GM19455 (cell line): ENCODE measurements around the gene PLEKHG2.
A peak's percentile ranks its signal among the peaks of the same experiment; 100 is the strongest.

Experiments used
- ATAC-seq: cut with Tn5 transposase; IDR thresholded peaks from one replicate; pipeline ENCODE4 v1.9.1; 2021; ENCODE audit not compliant: unreplicated experiment

Gene PLEKHG2

DNA sequence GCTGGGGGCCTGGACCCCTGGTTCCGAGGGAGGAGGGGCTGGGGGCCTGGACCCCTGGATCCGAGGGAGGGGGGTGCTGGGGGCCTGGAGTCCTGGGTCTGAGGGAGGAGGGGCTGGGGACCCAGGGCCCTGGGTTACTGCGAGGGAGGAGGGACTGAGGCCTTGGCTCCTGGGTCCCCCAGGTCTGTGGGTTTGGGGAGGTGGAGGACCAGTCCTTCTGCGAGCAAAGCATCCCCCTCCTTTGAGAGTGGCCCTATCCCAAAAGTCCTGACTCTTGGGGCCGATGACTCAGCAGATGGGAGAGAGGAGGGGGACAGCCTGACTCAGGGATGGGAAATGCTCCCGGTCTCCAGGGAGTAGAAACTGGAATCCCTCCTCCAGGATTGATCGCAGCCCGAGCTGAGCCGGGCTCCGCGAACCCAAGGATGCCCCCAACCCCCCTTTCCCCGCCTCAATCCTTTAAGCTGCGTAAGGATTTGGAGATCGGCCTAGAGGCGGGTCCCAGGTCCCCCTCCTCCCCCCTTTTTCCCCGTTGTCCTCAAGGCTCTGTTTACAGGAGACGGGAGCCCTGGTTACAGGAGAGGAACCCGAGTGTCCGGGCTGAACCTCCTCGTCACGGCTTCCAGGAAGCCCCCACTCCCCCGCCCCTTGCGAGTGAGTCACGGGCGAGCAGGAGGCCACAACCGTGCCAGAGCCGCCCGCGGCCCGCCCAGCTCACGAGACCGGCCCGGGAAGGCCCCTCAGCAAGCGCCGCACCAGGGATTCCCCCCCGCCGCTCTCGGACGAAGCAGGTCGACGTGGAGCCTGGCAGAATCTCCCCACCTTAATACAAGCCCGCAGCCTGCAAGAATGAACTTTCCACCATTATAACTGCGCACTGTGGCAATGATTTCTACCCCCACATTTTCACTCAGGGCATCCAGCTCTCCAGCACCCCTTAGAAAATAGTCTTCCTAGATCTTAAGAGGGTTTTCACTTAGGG, 8.8 kb upstream of the PLEKHG2 start:
- no peak for ATAC-seq

DNA sequence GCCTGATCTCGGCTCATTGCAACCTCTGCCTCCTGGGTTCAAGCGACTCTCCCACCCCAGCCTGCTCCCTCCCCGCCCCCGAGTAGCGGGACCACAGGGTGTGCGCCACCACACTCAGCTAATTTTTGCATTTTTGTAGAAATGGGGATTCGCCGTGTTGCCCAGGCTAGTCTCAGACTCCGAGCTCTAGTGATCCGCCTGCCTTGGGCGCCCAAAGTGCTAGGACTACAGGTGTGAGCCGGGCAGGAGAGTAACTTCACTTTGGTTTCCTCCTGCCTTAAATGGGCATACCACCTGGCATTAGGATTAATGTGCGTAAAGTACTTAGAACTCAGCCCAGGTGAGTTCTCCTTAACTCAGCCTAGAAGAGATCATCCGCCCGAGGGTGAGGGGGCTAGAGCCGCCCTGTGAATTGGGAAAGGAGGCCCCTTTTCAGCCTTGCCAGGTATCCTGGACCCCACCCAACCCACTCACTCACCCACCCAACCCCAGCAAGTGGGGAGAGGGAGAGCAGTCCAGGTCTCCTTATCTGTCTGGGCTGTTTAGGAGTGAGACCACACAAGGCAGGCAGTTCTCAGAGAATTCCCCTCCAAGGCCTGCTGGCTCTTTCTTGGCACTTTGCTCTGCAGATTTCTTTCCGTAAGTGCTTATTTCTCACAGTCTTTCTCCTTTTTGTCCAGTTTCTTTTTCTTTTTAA, 7.1 kb upstream of the PLEKHG2 start:
- no peak for ATAC-seq

DNA sequence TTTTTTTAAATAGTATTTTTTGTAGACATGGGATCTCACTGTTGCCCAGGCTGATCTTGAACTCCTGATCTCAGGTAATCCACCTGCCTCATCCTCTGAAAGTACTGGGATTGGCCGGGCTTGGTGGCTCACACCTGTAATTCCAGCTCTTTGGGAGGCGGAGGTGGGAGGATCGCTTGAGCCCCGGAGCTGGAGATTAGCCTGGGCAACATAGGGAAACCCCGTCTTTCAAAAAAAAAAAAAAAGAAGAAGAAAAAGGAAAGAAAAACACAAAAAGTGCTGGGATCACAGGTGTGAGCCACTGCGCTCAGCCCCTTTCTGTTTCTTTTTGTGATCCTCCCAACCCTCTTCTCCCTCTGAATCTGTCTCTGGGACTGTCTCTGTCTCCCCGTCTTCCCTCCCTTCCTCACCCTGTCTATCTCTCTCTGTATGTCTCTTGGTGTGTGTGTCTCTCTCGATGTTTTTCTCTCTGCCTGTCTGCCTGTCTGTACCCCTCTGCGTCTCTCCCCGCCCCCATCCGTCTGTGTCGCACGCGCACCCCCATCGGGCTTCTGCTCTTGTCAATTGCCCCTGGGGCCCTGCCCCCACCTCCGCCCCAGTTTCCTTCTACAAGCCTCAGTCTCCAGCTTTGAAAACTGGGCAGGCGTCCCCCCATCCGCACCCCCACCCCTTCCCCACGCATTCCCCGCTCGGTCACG, 6.4 kb upstream of the PLEKHG2 start:
- no peak for ATAC-seq

DNA sequence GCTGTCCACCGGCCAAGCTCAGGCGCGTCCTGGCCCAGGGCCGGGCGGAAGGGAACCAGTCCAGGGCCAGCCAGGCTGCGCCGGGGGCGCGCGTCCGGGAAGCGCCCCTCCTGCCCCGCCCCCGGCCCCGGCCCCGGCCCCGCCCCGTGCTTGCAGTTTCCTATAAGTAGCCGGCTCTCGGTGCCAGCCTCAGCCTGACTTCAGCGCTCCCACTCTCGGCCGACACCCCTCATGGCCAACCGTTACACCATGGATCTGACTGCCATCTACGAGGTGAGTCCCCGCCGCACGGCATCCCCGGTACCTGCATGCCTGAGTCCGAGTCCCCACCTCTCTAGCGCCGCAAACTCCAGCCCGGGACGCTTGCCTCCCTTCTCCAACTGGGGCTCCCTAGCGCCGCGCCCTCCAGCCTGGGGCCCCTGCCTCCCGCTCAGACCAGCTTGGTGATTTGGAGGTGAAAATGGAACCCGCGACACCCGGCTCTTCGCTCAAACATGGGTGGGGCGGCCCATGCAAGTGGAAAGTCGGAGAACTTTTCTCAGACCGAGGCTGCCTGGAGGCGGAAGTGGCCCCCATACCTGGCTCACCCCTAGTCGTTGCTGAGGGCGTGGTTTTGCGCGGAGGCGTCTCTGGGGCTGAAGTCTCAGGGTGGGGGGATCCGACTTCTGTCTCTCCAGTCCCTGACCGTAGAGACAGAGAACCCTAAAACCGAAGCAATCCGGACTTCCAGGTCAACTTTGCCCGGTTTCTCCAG, 5.6 kb upstream of the PLEKHG2 start, which contains the start of gene ZFP36:
TSS of gene ZFP36 (plus strand) at position 192 of the 754 bp plus-strand sequence. CDS start at position 250, 58 bp downstream.
- no peak for ATAC-seq

DNA sequence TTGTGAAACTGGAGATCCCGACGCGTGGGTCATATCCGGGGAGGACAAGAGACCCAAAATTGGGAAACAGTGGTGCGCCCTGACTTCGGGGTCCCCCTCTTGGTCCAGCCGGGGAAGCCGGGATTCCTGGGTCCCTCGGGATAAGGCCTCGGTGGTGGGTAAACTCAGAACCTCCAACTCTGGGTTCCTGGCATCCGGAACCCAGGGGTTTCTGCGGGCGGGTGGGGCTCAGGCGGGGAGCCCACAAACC, 5.1 kb upstream of the PLEKHG2 start:
- no peak for ATAC-seq

DNA sequence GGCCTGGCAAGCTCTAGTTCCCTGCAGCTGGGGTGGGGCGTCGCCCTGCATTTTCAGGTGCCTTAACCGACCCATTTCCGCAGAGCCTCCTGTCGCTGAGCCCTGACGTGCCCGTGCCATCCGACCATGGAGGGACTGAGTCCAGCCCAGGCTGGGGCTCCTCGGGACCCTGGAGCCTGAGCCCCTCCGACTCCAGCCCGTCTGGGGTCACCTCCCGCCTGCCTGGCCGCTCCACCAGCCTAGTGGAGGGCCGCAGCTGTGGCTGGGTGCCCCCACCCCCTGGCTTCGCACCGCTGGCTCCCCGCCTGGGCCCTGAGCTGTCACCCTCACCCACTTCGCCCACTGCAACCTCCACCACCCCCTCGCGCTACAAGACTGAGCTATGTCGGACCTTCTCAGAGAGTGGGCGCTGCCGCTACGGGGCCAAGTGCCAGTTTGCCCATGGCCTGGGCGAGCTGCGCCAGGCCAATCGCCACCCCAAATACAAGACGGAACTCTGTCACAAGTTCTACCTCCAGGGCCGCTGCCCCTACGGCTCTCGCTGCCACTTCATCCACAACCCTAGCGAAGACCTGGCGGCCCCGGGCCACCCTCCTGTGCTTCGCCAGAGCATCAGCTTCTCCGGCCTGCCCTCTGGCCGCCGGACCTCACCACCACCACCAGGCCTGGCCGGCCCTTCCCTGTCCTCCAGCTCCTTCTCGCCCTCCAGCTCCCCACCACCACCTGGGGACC, 4.6 kb upstream of the PLEKHG2 start:
- ATAC-seq = no peak

DNA sequence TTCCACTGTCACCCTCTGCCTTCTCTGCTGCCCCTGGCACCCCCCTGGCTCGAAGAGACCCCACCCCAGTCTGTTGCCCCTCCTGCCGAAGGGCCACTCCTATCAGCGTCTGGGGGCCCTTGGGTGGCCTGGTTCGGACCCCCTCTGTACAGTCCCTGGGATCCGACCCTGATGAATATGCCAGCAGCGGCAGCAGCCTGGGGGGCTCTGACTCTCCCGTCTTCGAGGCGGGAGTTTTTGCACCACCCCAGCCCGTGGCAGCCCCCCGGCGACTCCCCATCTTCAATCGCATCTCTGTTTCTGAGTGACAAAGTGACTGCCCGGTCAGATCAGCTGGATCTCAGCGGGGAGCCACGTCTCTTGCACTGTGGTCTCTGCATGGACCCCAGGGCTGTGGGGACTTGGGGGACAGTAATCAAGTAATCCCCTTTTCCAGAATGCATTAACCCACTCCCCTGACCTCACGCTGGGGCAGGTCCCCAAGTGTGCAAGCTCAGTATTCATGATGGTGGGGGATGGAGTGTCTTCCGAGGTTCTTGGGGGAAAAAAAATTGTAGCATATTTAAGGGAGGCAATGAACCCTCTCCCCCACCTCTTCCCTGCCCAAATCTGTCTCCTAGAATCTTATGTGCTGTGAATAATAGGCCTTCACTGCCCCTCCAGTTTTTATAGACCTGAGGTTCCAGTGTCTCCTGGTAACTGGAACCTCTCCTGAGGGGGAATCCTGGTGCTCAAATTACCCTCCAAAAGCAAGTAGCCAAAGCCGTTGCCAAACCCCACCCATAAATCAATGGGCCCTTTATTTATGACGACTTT, 3.9 kb upstream of the PLEKHG2 start:
- ATAC-seq = no peak

DNA sequence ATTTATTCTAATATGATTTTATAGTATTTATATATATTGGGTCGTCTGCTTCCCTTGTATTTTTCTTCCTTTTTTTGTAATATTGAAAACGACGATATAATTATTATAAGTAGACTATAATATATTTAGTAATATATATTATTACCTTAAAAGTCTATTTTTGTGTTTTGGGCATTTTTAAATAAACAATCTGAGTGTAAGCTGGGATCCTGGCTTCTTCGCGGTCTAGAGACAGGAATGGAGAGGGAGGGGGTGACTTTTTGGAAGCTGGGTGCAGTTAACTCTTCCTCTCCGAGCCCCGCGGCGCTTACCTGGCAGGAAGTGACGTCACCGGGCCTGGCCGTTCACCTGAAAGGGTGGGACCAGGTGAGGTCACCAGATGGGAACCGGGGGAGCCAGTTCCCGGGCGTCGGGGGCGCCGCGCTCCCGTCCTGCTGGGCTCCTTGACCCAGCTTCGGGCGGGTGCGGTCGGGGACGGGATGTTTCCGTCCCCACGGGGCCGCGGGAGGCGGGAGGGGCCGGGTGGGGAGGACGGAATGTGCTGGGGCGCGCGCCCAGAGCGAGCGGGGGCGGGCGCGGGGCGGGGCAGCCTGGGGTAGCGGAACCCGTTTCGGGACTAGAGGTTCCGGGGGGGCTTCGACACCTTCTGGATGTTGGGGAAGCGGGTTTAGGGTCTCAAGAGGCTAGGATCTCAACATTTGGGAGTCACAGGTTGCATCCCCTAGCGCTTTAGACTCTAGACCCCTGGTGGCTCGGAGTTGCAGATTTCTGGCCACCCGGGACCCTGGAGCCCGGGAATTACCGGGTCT, 3.1 kb upstream of the PLEKHG2 start:
- no peak for ATAC-seq

DNA sequence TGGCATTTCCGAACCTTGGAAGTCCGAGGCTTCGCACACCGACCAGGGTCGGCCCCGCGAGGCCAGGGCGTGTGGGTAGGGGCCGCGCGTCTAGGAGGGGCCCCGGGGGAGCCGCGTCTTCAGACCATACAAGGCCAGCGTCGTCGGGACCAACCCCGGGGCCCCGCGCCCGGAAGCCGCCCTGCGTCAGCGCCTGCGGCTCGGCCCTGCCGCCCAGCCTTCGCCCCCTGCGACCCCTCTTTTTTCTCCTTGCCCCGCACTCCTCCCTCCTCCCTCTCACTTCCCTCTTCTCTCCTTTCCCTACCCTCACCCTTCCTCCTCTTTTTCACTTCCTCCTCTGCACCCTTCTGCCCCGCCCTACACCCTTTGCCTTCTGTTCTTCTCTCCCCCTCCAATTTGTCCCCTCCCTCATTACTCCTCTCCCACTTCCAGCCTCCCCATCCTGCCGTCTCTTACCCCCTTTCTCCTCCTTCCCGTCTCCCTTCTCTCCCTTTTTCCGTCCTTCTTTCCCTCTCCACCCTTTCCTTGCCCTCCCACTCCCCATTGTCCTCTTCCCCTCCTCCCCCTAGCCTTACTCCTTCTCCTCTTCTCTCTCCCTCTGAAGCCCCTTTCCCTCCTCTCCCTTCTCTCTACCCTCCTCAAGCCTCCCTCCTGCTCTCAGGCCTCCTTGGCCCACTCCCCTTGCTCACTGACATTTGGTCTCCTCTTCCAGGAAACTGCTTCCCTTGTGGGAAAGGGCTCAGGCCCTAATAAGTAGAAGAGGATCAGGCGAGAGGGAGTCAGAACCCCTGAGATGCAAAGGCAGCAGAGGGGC, 2.2 kb upstream of the PLEKHG2 start:
- no peak for ATAC-seq

DNA sequence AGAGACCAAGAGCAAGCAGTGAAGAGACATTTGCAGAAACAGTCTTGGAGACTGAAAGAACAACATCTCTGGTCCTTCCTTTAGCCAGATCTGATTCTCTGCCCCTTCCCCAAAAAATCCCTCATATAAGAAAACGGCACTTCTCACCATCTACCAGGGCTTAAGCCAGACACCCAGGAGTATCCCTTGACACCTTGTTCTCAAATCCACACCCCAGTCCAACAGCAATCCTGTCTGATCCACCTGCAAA, 1.7 kb upstream of the PLEKHG2 start:
- ATAC-seq = no peak

DNA sequence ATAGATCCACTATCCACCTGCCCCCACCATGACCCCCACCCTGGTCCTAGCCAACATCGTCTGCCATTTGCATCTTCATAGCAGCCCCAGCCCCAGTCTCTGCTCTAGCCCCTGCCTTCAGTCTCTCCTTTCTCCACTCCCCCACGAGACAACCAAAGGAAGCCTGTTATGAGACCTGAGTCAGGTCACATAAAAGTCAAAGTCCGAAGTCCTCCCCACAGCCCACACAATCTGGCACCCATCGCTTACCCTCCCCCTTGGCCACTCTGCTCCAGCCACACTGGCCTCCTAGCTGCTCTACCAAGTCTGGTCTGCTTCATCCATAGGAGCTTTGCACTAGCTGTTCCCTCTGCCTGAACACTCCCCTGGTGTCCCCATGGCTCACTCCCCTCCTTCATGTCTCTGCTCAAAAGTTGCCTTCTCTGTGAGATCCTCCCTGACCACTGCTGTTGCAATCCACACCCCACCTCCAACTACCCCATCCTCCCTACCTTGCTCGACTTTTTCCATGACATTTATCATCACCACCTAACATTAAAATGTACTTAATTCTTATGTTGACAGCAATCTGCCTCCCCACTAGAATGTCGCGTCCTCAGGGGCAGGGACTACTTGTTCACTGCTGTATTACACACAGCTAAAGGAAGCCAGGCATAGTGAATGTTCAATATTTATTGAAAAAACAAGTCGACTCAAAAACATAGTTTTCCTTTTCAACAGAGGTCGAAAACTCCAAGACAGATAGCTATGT, 1.2 kb upstream of the PLEKHG2 start:
- no peak for ATAC-seq

DNA sequence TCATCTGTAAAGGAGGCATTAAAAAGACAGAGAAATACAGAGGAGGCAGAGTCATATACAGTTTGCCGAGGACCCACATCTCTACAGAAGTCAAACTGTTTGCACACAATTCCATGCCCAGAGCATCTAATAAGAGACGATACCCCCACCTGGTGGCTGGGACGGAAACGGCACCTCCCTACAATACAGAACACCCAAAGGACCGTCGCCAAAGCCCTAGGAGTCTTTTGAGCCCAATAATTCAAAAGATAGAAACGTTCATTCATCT, 703 bp upstream of the PLEKHG2 start:
- ATAC-seq = peak; percentile 26

DNA sequence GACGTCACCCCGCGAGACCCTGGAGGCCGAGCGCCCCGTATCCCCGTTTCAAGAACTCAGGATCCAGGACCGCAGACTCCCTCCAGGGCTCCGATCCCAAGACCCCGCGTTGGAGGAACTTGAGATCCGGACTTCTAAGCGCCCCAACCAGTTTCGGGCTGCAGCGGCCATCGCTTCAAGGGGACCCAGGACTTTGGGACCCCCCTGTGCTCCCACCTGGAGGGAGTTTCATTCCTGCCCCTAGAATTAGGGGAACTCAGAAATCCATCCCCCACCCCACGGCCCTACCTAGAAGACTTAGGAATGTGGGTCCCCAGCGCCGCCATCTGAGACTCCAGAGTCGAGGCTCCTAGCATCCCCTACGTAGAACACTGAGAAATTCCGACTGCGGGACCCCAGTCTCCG, 400 bp downstream of the PLEKHG2 start:
- ATAC-seq = no peak

DNA sequence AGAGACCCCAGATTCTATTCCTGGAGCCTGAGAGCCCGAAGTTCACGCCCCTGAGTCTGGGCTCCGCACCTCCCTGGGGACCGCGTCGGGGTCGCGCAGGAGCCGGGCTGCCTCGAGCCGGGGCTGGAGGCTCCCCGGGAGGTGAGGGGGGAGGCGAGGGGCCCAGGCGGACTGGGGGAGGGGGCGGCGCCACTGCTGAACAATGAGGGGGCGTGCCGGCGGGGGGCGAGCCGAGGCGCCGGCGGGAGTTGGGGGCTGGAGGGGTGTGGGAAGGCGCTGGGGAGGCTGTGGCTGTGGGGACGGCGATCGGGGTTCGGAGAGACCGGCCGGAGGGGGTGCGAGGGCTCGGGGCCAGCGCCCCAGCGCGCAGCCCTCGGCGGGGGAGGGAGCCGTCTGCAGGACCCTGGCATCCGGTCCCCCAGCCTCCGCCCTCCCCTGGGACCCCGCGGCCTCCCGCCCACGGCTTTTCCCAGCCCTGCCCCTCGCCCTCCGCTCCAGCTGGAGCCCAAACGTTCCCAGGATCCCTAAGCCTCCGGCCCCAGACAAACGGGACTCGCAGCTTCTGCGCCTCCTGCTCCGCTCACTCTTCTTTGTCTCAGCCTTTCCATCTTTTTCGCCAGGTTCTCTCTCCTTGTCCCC, 922 bp downstream of the PLEKHG2 start:
- no peak for ATAC-seq

DNA sequence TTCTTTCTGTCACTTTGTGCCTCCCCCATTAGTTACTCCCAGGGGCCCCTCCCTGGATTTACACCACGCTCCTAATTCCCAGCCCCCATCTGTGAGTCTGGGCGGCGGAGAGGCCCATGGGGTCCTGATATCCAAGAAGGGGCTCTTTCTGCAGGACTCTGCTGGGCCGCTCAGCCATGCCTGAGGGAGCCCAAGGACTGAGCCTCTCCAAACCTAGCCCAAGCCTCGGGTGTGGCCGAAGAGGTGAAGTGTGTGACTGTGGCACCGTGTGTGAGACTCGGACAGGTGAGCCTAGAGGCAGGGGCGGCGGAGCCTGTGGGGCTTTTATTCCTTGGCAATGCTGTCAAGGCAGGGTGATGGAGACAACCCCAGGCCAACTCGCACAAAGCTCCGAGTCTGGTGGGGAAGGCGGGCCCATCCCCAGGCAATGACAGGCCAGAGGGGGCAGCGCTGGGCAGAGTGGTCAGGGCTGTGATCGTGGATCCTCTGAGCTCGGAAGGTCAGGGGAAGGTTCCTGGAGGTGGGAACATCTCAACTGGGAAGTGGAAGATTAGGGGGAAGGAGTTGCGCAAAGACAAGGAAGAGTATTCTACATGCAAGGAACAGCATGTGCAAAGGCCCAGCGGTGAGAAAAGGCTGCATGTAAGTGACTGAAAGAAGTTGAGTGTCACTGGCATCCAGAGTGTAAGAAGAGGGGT, 1.6 kb downstream of the PLEKHG2 start:
- no peak for ATAC-seq

DNA sequence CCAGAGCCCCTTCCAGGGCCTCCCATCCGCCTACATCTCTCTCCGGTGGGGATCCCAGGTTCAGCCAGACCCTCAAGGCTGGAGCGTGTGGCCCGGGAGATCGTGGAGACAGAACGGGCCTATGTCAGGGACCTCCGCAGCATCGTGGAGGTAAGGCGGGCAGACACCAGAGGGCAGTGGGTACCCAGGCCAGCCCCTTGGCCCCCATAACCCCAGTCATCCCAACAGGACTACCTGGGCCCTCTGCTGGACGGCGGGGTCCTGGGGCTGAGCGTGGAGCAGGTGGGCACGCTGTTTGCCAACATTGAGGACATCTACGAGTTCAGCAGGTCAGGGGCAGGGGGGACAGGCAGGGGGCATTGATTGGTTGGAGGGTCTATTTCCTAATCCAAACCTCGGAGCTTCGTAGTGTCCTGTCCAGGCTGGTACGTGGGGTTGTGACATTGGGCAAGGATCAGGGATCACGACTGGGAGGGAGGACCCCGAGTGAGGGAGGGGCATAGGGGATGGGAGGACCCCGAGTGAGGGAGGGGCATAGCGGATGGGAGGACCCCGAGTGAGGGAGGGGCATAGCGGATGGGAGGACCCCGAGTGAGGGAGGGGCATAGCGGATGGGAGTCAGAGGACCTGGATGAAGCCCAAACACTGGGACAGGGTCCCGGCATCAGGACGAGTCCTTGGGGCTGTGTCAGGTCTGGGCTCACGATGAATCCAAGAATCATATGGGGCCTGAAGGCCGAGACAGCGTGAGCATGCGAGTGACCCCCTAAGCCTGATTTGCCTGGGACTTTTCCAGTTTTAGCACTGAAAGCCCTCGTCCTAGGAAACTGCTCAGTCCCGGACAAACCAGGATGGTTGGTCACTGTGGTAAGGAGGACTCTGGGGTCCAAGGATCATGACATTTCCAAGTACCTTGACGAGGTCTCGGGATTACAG, 2.9 kb downstream of the PLEKHG2 start:
- no peak for ATAC-seq
